Sigmoid colon (tissue), 7 donors: Measurements from ENCODE around the gene ABCA2. TPM values are rescaled to one million over a fixed set of nuclear protein-coding genes. Genes with fewer than 3 reads are reported as not detected.
A peak's percentile ranks its signal among the peaks of the same experiment; 100 is the strongest.

Source experiments
- DNase-seq: peaks from one replicate; pipeline ENCODE4 v3.0.0-alpha.2; 2019
- H3K27ac ChIP-seq, 4 donors: fragments of 200-600 bp; sonication (generic); one replicate each; pipeline ENCODE4 v1.5.1; 2016 to 2019; ENCODE audit warnings: mild to moderate bottlenecking in 1 of 4
- H3K27me3 ChIP-seq, 3 donors: fragments of 200-600 bp; sonication (generic); one replicate each; pipeline ENCODE4 v1.5.1; 2019; ENCODE audit warnings: mild to moderate bottlenecking in 1 of 3
- H3K36me3 ChIP-seq, 4 donors: fragments of 200-600 bp; sonication (generic); one replicate each; pipeline ENCODE4 v1.5.1; 2016 to 2019
- H3K4me1 ChIP-seq, 4 donors: fragments of 200-600 bp; sonication (generic); one replicate each; pipeline ENCODE4 v1.5.1; 2017 to 2019
- H3K4me3 ChIP-seq, 4 donors: fragments of 200-600 bp; sonication (generic); one replicate each; pipeline ENCODE4 v1.5.1; 2017 to 2019; ENCODE audit warnings: mild to moderate bottlenecking in 2 of 4, moderate library complexity in 1 of 4
- H3K9me3 ChIP-seq, 4 donors: fragments of 200-600 bp in 3 of 4; sonication (generic) in 3 of 4; one replicate each; pipeline versions ENCODE4 v1.5.1 to v1.6.1; 2013 to 2019
- EP300 ChIP-seq, 4 donors: sonication (generic); formaldehyde crosslinking; IDR thresholded peaks; one replicate each; pipeline ENCODE4 v1.6.1; 2017; ENCODE audit warnings: antibody characterized with exemption in 4 of 4
- POLR2A ChIP-seq, 2 donors: fragments of 450-650 bp; IDR thresholded peaks; one replicate each; pipeline ENCODE4 v1.6.1; 2016; ENCODE audit warnings: antibody characterized with exemption in 2 of 2, mild to moderate bottlenecking in 2 of 2, moderate library complexity in 2 of 2
- POLR2AphosphoS5 ChIP-seq, 4 donors: sonication (generic); formaldehyde crosslinking; IDR thresholded peaks; one replicate each; pipeline ENCODE4 v1.6.1; 2017; ENCODE audit warnings: antibody characterized with exemption in 4 of 4
- WGBS, 2 donors: extraction: QIAGEN DNeasy Blood & Tissue Kit; methylation state at CpG; one replicate each; pipeline ENCODE4 v1.1.7; 2013; 5-methylcytosine and 5-hydroxymethylcytosine counted together
- intact Hi-C: fragments of 100-400 bp; cut with DNase I; formaldehyde crosslinking; loops from one replicate; pipeline ENCODE4 v1.15.1; 2023
- polyA plus RNA-seq, 3 donors: library from polyadenylated mRNA; stranded (reverse); fragments of 200-250 nt; gene quantifications; one replicate each; pipeline ENCODE4 v1.2.3, GENCODE V29; 2013
- total RNA-seq, 4 donors: library from RNA; depleted of rRNA; stranded (reverse); fragments of >200 nt; gene quantifications; one replicate each; pipeline ENCODE4 v1.1.0, GENCODE V29; 2016
- TF ChIP-seq, protein P1 (sequence below), 4 experiments: fragments of 450-650 bp in 3 of 4; fragments of 200-600 bp in 1 of 4; IDR thresholded peaks; one replicate each; pipeline ENCODE4 v1.5.1; 2016 to 2019; ENCODE audit warnings: antibody characterized with exemption in 4 of 4, mild to moderate bottlenecking in 3 of 4, moderate library complexity in 2 of 4
- donor health status: healthy with polysubstance abuse.
- donor health status: Bipolar disorder and iron deficiency.
- donor health status: healthy.

The ABCA2 gene
- total and polyA plus RNA-seq, 7 donors, result 6.0 to 28.6 (median 12.5) TPM

DNA sequence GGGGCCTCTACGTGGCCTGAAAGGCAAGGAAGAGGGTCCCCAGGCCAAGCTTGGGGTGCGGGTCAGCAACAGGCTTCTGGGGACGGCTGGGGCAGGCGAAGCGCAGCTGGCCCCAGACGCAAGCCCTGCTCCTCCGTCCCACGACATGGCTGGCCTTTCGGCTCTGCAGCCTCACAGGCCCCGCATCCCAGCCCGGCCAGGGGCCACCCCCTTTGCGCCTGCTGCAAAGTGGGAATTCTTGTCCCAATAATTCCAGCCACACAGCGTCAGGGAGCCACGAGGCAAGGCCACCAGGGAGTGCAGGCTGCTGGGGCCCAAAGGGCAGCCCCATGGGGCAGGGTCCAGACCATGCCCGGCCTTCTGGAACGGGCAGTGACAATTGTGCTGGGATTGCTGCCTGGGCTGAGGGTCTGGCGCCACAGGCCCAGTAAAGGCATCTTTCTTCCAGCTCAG, 26.9 kb upstream of the ABCA2 start:
- TF ChIP-seq EP300 (IDR thresholded peaks at IDR 0.05) (no peak), POLR2AphosphoS5 (IDR thresholded peaks at IDR 0.05) (no peak), POLR2A (IDR thresholded peaks at IDR 0.05) (no peak)
- TF ChIP-seq, protein P1, sequence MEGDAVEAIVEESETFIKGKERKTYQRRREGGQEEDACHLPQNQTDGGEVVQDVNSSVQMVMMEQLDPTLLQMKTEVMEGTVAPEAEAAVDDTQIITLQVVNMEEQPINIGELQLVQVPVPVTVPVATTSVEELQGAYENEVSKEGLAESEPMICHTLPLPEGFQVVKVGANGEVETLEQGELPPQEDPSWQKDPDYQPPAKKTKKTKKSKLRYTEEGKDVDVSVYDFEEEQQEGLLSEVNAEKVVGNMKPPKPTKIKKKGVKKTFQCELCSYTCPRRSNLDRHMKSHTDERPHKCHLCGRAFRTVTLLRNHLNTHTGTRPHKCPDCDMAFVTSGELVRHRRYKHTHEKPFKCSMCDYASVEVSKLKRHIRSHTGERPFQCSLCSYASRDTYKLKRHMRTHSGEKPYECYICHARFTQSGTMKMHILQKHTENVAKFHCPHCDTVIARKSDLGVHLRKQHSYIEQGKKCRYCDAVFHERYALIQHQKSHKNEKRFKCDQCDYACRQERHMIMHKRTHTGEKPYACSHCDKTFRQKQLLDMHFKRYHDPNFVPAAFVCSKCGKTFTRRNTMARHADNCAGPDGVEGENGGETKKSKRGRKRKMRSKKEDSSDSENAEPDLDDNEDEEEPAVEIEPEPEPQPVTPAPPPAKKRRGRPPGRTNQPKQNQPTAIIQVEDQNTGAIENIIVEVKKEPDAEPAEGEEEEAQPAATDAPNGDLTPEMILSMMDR (IDR thresholded peaks at IDR 0.05), result no peak
- H3K36me3 ChIP-seq, result no peaks in the 10 kb centered on the region
- 22 to 68% methylated on average over 17 of the region's 17 CpGs for WGBS, 2 donors
- peak overlapping the region; percentile 62 to 69 (median 65) for H3K27ac ChIP-seq
- no peak for DNase-seq
- H3K4me1 ChIP-seq, result peaks cover 0 to 45% (median 40%) of the 10 kb centered on the region in 4 donors
- H3K9me3 ChIP-seq, result no peaks in the 10 kb centered on the region
- intact Hi-C loops, result no loop called here
- H3K4me3 ChIP-seq, result no peak overlapping the region
- H3K27me3 ChIP-seq, result peaks cover 18 to 43% (median 40%) of the 10 kb centered on the region in 3 donors

DNA sequence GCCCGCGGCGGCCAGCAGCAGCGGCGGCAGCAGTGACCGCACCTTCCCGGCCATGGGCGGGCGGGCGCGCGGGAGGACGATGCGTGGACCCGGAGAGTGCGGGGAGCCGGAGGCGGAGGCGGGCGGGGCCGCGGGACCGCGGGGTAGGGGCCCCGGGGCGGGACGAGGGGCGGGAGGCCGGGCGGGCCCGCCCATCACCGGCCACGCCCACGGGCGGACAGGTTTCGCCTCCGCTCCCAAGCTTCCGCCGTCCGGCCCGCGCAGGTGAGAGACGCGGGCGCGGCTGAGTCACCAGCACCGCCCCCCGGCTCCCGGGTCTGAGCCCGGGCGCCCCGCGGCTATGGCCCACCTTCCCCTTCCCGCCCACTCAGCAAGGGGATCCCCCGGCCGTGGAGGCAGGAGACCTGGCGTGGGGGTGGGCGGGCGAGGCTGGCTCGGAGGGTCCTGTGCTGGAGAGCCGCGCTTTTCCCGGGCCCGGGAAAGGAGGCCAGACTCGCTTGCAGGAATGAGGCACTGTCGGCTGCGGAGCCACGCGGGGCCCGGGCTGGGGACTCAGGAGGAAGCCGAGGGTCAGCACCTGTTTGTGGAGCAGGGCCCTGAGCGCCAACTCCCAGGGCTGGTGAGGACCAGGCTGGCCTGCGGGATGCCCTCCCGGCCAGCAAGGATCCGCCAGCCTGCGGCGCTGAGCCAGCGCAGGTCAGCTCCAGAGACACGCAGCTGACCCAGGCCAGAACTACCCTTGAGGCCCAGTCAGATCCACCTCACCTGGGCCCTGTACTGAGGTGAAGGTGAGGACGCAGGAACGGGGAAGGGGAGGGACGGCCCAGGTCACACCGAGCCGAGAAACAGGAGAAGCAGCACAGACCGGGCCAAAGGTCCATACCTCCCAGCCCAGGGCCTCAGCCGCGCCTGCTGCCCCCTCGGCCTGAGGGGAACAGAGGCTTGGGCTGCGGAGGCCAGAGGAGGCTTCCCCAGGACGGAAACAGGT, 26.2 kb upstream of the ABCA2 start, which contains the start of gene ENTPD2:
Gene ENTPD2 (minus strand): TSS at position 118 of the 988 bp plus-strand sequence. CDS start 64 bp downstream, at position 54.
- Histone ChIP-seq H3K27ac (peak within 1 kb of the TSS; percentile 62 to 69 (median 65)), H3K9me3 (no peaks in the 10 kb centered on the region), H3K36me3 (no peaks in the 10 kb centered on the region), H3K4me3 (peak within 1 kb of the TSS in 3 of 4 donors; percentile 28 to 35 (median 35)), H3K4me1 (peaks cover 0 to 47% (median 43%) of the 10 kb centered on the region in 4 donors), H3K27me3 (peaks cover 23 to 51% (median 46%) of the 10 kb centered on the region in 3 donors)
- intact Hi-C loops, result no loop called here
- no peak for DNase-seq
- TF ChIP-seq POLR2AphosphoS5 (IDR thresholded peaks at IDR 0.05) (peak in 1 of 4 donors; percentile 22), POLR2A (IDR thresholded peaks at IDR 0.05) (peak in 1 of 2 donors; percentile 21), EP300 (IDR thresholded peaks at IDR 0.05) (no peak)
- TF ChIP-seq, protein P1 (IDR thresholded peaks at IDR 0.05), result no peak
- WGBS, 2 donors, result 5 to 17% methylated on average over 90 of the region's 90 CpGs

DNA sequence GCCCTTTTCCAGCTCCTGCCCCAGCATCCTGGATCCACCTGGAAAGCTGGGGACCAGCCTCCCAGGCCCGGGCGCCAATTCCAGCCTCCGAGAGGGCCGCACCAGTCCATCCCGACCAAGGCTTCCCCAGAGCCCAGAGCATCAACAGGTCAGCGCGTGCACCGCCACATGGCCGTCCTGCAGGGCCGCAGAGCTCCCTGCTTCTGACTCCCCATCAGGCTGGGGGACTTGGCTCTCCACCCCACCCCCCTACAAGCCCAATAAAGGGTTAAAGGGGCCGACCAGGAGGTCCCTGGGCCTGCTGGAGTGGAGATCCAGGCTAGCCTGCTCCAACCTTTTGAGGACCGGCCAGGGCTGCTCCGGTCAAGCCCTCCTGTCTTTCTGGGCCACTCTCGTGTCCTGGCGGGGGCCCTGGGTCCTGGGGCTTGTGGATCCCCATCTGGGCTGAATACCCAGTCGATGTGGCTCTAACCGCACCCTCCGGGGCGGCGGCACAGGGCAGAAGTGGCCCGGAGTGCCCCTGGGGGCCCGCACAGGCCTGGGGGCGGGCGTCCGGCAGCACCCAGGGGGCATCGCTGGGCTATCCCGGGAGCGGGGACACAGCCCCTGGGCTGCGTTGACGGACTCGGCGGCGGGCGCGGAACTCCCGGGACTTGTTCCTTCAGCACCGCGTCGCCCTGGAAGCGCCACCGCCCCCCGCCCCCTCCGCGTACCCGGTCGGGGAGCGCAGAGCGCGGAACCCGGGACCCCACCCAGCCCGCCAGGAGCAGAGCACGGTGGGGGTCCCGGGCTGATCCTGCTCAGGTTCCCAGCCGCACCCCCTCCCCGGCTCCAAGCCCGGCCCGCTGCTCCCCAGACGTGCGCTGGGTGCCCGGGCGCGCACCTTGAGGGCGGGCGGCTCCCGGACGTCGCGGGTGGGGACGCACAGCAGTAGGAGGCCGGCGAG, 25.2 kb upstream of the ABCA2 start:
- Histone ChIP-seq H3K36me3 (no peaks in the 10 kb centered on the region), H3K27me3 (peaks cover 31 to 60% (median 56%) of the 10 kb centered on the region in 3 donors), H3K4me1 (peaks cover 0 to 55% (median 51%) of the 10 kb centered on the region in 4 donors), H3K27ac (peak overlapping the region in 1 of 4 donors; percentile 65), H3K9me3 (no peaks in the 10 kb centered on the region), H3K4me3 (peak overlapping the region in 3 of 4 donors; percentile 28 to 35 (median 35))
- intact Hi-C loops, result no loop called here
- no peak for TF ChIP-seq EP300 (IDR thresholded peaks at IDR 0.05)
- TF ChIP-seq, protein P1 (IDR thresholded peaks at IDR 0.05), result no peak
- TF ChIP-seq POLR2A (IDR thresholded peaks at IDR 0.05), result no peak
- WGBS, 2 donors, result 12 to 14% methylated on average over 71 of the region's 71 CpGs
- no peak for DNase-seq

DNA sequence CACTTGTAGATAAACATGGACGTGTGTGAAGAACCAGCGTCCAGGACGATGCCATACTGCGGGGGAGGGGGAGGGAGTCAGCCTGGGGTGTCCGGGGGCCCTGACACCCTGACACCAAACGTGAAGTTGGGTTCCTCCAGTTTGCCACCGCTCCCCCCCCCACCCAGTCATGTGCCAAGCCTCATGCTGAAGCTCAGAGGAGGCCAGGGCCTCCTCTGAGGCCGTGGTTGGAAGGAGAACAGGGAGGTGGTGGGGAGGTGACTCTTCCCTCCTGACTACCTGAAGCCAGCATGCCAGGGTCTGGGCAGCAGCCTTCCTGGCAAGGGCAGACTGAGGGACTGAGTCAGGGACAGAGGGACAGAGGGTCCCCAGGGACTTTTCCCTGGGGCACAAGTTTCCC, 24.3 kb upstream of the ABCA2 start:
- 75 to 87% methylated on average over 8 of the region's 8 CpGs for WGBS, 2 donors

More for the DNA sequence above, 24.3 kb upstream of the ABCA2 start:
- H3K36me3 ChIP-seq, result no peaks in the 10 kb centered on the region
- no peaks in the 10 kb centered on the region for H3K9me3 ChIP-seq
- no peak overlapping the region for H3K27ac ChIP-seq
- H3K4me3 ChIP-seq, result no peak overlapping the region
- intact Hi-C loops, result no loop called here
- TF ChIP-seq, protein P1 (IDR thresholded peaks at IDR 0.05), result no peak
- TF ChIP-seq POLR2AphosphoS5 (IDR thresholded peaks at IDR 0.05) (no peak), EP300 (IDR thresholded peaks at IDR 0.05) (no peak), POLR2A (IDR thresholded peaks at IDR 0.05) (no peak)
- peaks cover 0 to 54% (median 50%) of the 10 kb centered on the region in 4 donors for H3K4me1 ChIP-seq
- H3K27me3 ChIP-seq, result peaks cover 39 to 70% (median 65%) of the 10 kb centered on the region in 3 donors
- no peak for DNase-seq
